Transverse colon (tissue), 4 donors: ENCODE results near the gene GID4. TPM values are rescaled to one million over a fixed set of nuclear protein-coding genes. Genes with fewer than 3 reads are reported as not detected.

Experiments
- DNase-seq: peaks from one replicate; pipeline ENCODE4 v3.0.0-alpha.2; 2019
- H3K27ac ChIP-seq, 4 donors: fragments of 200-600 bp; sonication (generic); 2 replicates each; pipeline ENCODE4 v1.5.1; 2016 to 2018; ENCODE audit warnings: inconsistent platforms in 4 of 4
- H3K27me3 ChIP-seq: fragments of 200-600 bp; sonication (generic); 2 replicates; pipeline ENCODE4 v1.5.1; 2017; ENCODE audit warnings: inconsistent platforms
- H3K36me3 ChIP-seq, 4 donors: fragments of 200-600 bp; sonication (generic); 2 replicates each; pipeline ENCODE4 v1.5.1; 2017 to 2019; ENCODE audit warnings: inconsistent platforms in 4 of 4
- H3K4me1 ChIP-seq, 4 donors: fragments of 200-600 bp; sonication (generic); 2 replicates each; pipeline ENCODE4 v1.5.1; 2017 to 2020; ENCODE audit warnings: inconsistent platforms in 4 of 4
- H3K4me3 ChIP-seq, 4 donors: fragments of 200-600 bp; sonication (generic); 1 replicate in 1 of 4; 2 replicates in 3 of 4; pipeline versions ENCODE4 v1.5.1 to v1.6.1; 2017 to 2019; ENCODE audit warnings: inconsistent platforms in 4 of 4
- H3K9me3 ChIP-seq, 2 donors: fragments of 200-600 bp; sonication (generic); 2 replicates each; pipeline ENCODE4 v1.5.1; 2017 to 2019; ENCODE audit warnings: inconsistent platforms in 2 of 2
- CTCF ChIP-seq, 5 experiments: fragments of 200-600 bp in 3 of 5; fragments of 450-650 bp in 2 of 5; sonication (generic) in 3 of 5; IDR thresholded peaks; 1 replicate in 2 of 5; 2 replicates in 3 of 5; pipeline ENCODE4 v1.5.1; 2016 to 2017; ENCODE audit warnings: antibody characterized with exemption in 5 of 5, inconsistent platforms in 3 of 5, mild to moderate bottlenecking in 2 of 5, moderate library complexity in 1 of 5
- EP300 ChIP-seq: sonication (generic); formaldehyde crosslinking; IDR thresholded peaks from one replicate; pipeline ENCODE4 v1.6.1; 2017; ENCODE audit warnings: antibody characterized with exemption, low read depth
- POLR2A ChIP-seq: fragments of 450-650 bp; IDR thresholded peaks from one replicate; pipeline ENCODE4 v1.6.1; 2016; ENCODE audit warnings: antibody characterized with exemption, mild to moderate bottlenecking, moderate library complexity
- POLR2AphosphoS5 ChIP-seq, 3 donors: sonication (generic); formaldehyde crosslinking; IDR thresholded peaks; one replicate each; pipeline ENCODE4 v1.6.1; 2016; ENCODE audit warnings: antibody characterized with exemption in 3 of 3
- WGBS, 2 donors: methylation state at CpG; one replicate each; pipeline ENCODE4 v1.1.5; 2018; ENCODE audit warnings: low coverage in 1 of 2; 5-methylcytosine and 5-hydroxymethylcytosine counted together
- in situ Hi-C, 4 donors: fragments of 200-750 bp; cut with MboI; loops; one replicate each; pipeline versions ENCODE4 v1.15.0 to v1.15.1; 2017; ENCODE audit warnings: low sequenced_read_pairs in 3 of 4, low pct_ligation_motif_present in 1 of 4, low pct_unique_long_range_greater_than_20kb in 1 of 4
- intact Hi-C: fragments of 100-400 bp; cut with DNase I; formaldehyde crosslinking; loops from one replicate; pipeline ENCODE4 v1.15.1; 2023; ENCODE audit warnings: low total_unique reads
- total RNA-seq, 4 donors: library from RNA; depleted of rRNA; stranded (reverse); fragments of >200 nt; gene quantifications; one replicate each; pipeline ENCODE4 v1.1.0, GENCODE V29; 2016

Gene GID4
- total RNA-seq, 4 donors from 2014 or later: 7.0 to 39.6 (median 9.4) TPM

GRCh38 chr17:18041776-18042175 is 2.6 kb downstream of the GID4 start:
- WGBS, 2 donors: 20 to 50% methylated on average over 1 of the region's 1 CpG
- Histone ChIP-seq H3K9me3 (no peaks in the 10 kb centered on the region), H3K4me1 (peaks cover 20 to 35% (median 28%) of the 10 kb centered on the region in 4 donors), H3K27ac (no peak overlapping the region), H3K4me3 (no peak overlapping the region), H3K36me3 (peaks cover 0 to 3% (median 0%) of the 10 kb centered on the region in 4 donors), H3K27me3 (no peaks in the 10 kb centered on the region)
- in situ Hi-C loops: loop anchor here in 2 of 4 donors (25.0 kb wide), 2 partner anchors 154 to 354 kb away; partner anchors contain the start of gene RAI1 (in 1 of the 2)
- no peak for TF ChIP-seq POLR2AphosphoS5 (IDR thresholded peaks at IDR 0.05)
- TF ChIP-seq CTCF (IDR thresholded peaks at IDR 0.05): no peak
- no peak for TF ChIP-seq POLR2A
- no peak for TF ChIP-seq EP300
- no peak for DNase-seq
- intact Hi-C loops: no loop called here

- in situ Hi-C loops (loop anchor here in 2 of 4 donors (25.0 kb wide), 2 partner anchors 156 to 356 kb away; partner anchors contain the start of gene RAI1 (in 1 of the 2)), intact Hi-C loops (no loop called here)
- H3K4me1 ChIP-seq: peaks cover 15 to 23% (median 19%) of the 10 kb centered on the region in 4 donors
- no peaks in the 10 kb centered on the region for H3K27me3 ChIP-seq
- TF ChIP-seq CTCF (IDR thresholded peaks at IDR 0.05) (no peak), EP300 (no peak), POLR2A (no peak), POLR2AphosphoS5 (IDR thresholded peaks at IDR 0.05) (no peak)
- no peak overlapping the region for H3K4me3 ChIP-seq
- H3K36me3 ChIP-seq: peaks cover 0 to 3% (median 0%) of the 10 kb centered on the region in 4 donors
- no peak overlapping the region for H3K27ac ChIP-seq
- WGBS, 2 donors: 88 to 90% methylated on average over 8 of the region's 8 CpGs
- no peak for DNase-seq
- no peaks in the 10 kb centered on the region for H3K9me3 ChIP-seq
Measured at GRCh38 chr17:18042983-18043382, 3.8 kb downstream of the GID4 start.

- intact Hi-C loops (no loop called here), in situ Hi-C loops (loop anchor here in 2 of 4 donors (25.0 kb wide), 2 partner anchors 156 to 356 kb away; partner anchors contain the start of gene RAI1 (in 1 of the 2))
- no peak for DNase-seq
Measured at GRCh38 chr17:18043491-18043890, 4.3 kb downstream of the GID4 start.

GRCh38 chr17:18044609-18045008 is 5.4 kb downstream of the GID4 start:
- intact Hi-C loops (no loop called here), in situ Hi-C loops (loop anchor here in 2 of 4 donors (25.0 kb wide), 2 partner anchors 157 to 357 kb away; partner anchors contain the start of gene RAI1 (in 1 of the 2))
- no peak for DNase-seq
- no peaks in the 10 kb centered on the region for H3K9me3 ChIP-seq
- H3K36me3 ChIP-seq: peaks cover 0 to 3% (median 0%) of the 10 kb centered on the region in 4 donors
- no peaks in the 10 kb centered on the region for H3K27me3 ChIP-seq
- peaks cover 11 to 17% (median 14%) of the 10 kb centered on the region in 4 donors for H3K4me1 ChIP-seq
- TF ChIP-seq POLR2AphosphoS5 (IDR thresholded peaks at IDR 0.05) (no peak), EP300 (no peak), POLR2A (no peak), CTCF (IDR thresholded peaks at IDR 0.05) (no peak)
- H3K4me3 ChIP-seq: no peak overlapping the region
- WGBS, 2 donors: 80 to 89% methylated on average over 1 to 3 of the region's 3 CpGs
- no peak overlapping the region for H3K27ac ChIP-seq

More at GRCh38 chr17:18043491-18043890, 4.3 kb downstream of the GID4 start:
- Histone ChIP-seq H3K4me3 (no peak overlapping the region), H3K9me3 (no peaks in the 10 kb centered on the region), H3K4me1 (peaks cover 11 to 18% (median 14%) of the 10 kb centered on the region in 4 donors), H3K36me3 (peaks cover 0 to 3% (median 0%) of the 10 kb centered on the region in 4 donors), H3K27me3 (no peaks in the 10 kb centered on the region), H3K27ac (no peak overlapping the region)
- no peak for TF ChIP-seq CTCF (IDR thresholded peaks at IDR 0.05)
- no peak for TF ChIP-seq EP300
- no peak for TF ChIP-seq POLR2A
- no peak for TF ChIP-seq POLR2AphosphoS5 (IDR thresholded peaks at IDR 0.05)
- WGBS, 2 donors: 64 to 91% methylated on average over 1 of the region's 1 CpG
